ENCODE results near the gene PDE6H. TPM values are rescaled to one million over a fixed set of nuclear protein-coding genes. Genes with fewer than 3 reads are reported as not detected.

Gene PDE6H
- total RNA-seq, 1 experiment from 2014 or later = not detected

GRCh38 chr12:14964406-14964805 is 8.4 kb upstream of the PDE6H start:
- Histone ChIP-seq H3K79me2 (ENCODE audit: low read depth) (peaks cover 12% of the 10 kb centered on the region), H3F3A (ENCODE audit: insufficient read depth, low read depth) (peaks cover 29% of the 10 kb centered on the region), H3K36me3 (ENCODE audit: low read depth) (no peaks in the 10 kb centered on the region), H3K9me2 (ENCODE audit: insufficient read depth) (no peaks in the 10 kb centered on the region), H3K4me3 (no peak overlapping the region), H3K27ac (no peak overlapping the region), H3K9me3 (ENCODE audit: insufficient read depth, low read depth) (peaks cover 4% of the 10 kb centered on the region; the same call in 1 of the 2 replicates), H3K4me1 (replicated peaks; ENCODE audit: insufficient read depth) (peaks cover 37% of the 10 kb centered on the region), H4K20me1 (ENCODE audit: insufficient read depth) (no peaks in the 10 kb centered on the region), H3K4me2 (no peak overlapping the region), H2AFZ (no peak overlapping the region), H3K27me3 (ENCODE audit: insufficient read depth, low read depth) (no peaks in the 10 kb centered on the region)
- TF ChIP-seq EZH2 (IDR thresholded peaks at IDR 0.05; ENCODE audit: low read depth) (no peak), CTCF (conservative IDR thresholded peaks at IDR 0.05) (no peak)
- no TSS peak for BruUV-seq (replicated peaks)
- CTCF ChIA-PET = no interaction called here
- POLR2A ChIA-PET (ENCODE audit: unreplicated experiment) = no interaction called here
- intact Hi-C loops (cut with micrococcal nuclease; ENCODE audit: unreplicated experiment) = no loop called here
- DNase-seq = no peak

- no peak for DNase-seq
- peaks cover 4% of the 10 kb centered on the region for H3K79me2 ChIP-seq (ENCODE audit: low read depth)
- no peaks in the 10 kb centered on the region for H3K9me2 ChIP-seq (ENCODE audit: insufficient read depth)
- H3F3A ChIP-seq (ENCODE audit: insufficient read depth, low read depth) = peaks cover 23% of the 10 kb centered on the region
- peaks cover 28% of the 10 kb centered on the region for H3K4me1 ChIP-seq (replicated peaks; ENCODE audit: insufficient read depth)
- H3K4me3 ChIP-seq = no peak overlapping the region
- TF ChIP-seq CTCF (conservative IDR thresholded peaks at IDR 0.05) (no peak), EZH2 (IDR thresholded peaks at IDR 0.05; ENCODE audit: low read depth) (no peak)
- POLR2A ChIA-PET (ENCODE audit: unreplicated experiment) = interaction anchor here (0.6 to 0.7 kb wide), 2 partner anchors 79 to 599 kb away, joined by 4 to 8 read pairs; no protein-coding TSS in a partner anchor
- CTCF ChIA-PET = no interaction called here
- BruUV-seq (replicated peaks) = no TSS peak
- H3K27me3 ChIP-seq (ENCODE audit: insufficient read depth, low read depth) = no peaks in the 10 kb centered on the region
- H3K36me3 ChIP-seq (ENCODE audit: low read depth) = no peaks in the 10 kb centered on the region
- peaks cover 8% of the 10 kb centered on the region for H3K9me3 ChIP-seq (ENCODE audit: insufficient read depth, low read depth)
- no peak overlapping the region for H3K27ac ChIP-seq
- H4K20me1 ChIP-seq (ENCODE audit: insufficient read depth) = no peaks in the 10 kb centered on the region
- no peak overlapping the region for H2AFZ ChIP-seq
- H3K4me2 ChIP-seq = no peak overlapping the region
- intact Hi-C loops (cut with micrococcal nuclease; ENCODE audit: unreplicated experiment) = no loop called here
Measured at GRCh38 chr12:14965221-14965620, 7.6 kb upstream of the PDE6H start.

- no peak overlapping the region for H2AFZ ChIP-seq
- TF ChIP-seq CTCF (conservative IDR thresholded peaks at IDR 0.05) = no peak
- intact Hi-C loops (cut with micrococcal nuclease; ENCODE audit: unreplicated experiment) = no loop called here
- H3K9me2 ChIP-seq (ENCODE audit: insufficient read depth) = no peaks in the 10 kb centered on the region
- no peak overlapping the region for H3K4me3 ChIP-seq
- no peaks in the 10 kb centered on the region for H3K27me3 ChIP-seq (ENCODE audit: insufficient read depth, low read depth)
- H3F3A ChIP-seq (ENCODE audit: insufficient read depth, low read depth) = no peaks in the 10 kb centered on the region
- H3K4me2 ChIP-seq = no peak overlapping the region
- no peak for DNase-seq
- peaks cover 8% of the 10 kb centered on the region for H3K9me3 ChIP-seq (ENCODE audit: insufficient read depth, low read depth)
- H4K20me1 ChIP-seq (ENCODE audit: insufficient read depth) = no peaks in the 10 kb centered on the region
- peaks cover 5% of the 10 kb centered on the region for H3K4me1 ChIP-seq (replicated peaks; ENCODE audit: insufficient read depth)
- H3K27ac ChIP-seq = no peak overlapping the region
- H3K79me2 ChIP-seq (ENCODE audit: low read depth) = no peaks in the 10 kb centered on the region
- POLR2A ChIA-PET (ENCODE audit: unreplicated experiment) = no interaction called here
- H3K36me3 ChIP-seq (ENCODE audit: low read depth) = no peaks in the 10 kb centered on the region
- CTCF ChIA-PET = no interaction called here
- no TSS peak for BruUV-seq (replicated peaks)
Measured at GRCh38 chr12:14968478-14968877, 4.4 kb upstream of the PDE6H start.
